ENCODE measurements around the gene PDE1A. TPM values are rescaled to one million over a fixed set of nuclear protein-coding genes. Genes with fewer than 3 reads are reported as not detected.

Gene PDE1A
- total RNA-seq, 1 donor from 2014 or later: 51.0 TPM

Small RNA genes within 50 kb of the gene (small RNA-seq; reads per million reads assigned to genes)
- gene RN7SL267P: not detected

Data from frontal cortex (tissue), 1 donor.